Measurements from ENCODE around the gene CBFA2T3. TPM values are rescaled to one million over a fixed set of nuclear protein-coding genes. Genes with fewer than 3 reads are reported as not detected.

CBFA2T3 gene
- total and polyA plus RNA-seq, 10 donors = 8.4 to 59.8 (median 26.3) TPM

DNA sequence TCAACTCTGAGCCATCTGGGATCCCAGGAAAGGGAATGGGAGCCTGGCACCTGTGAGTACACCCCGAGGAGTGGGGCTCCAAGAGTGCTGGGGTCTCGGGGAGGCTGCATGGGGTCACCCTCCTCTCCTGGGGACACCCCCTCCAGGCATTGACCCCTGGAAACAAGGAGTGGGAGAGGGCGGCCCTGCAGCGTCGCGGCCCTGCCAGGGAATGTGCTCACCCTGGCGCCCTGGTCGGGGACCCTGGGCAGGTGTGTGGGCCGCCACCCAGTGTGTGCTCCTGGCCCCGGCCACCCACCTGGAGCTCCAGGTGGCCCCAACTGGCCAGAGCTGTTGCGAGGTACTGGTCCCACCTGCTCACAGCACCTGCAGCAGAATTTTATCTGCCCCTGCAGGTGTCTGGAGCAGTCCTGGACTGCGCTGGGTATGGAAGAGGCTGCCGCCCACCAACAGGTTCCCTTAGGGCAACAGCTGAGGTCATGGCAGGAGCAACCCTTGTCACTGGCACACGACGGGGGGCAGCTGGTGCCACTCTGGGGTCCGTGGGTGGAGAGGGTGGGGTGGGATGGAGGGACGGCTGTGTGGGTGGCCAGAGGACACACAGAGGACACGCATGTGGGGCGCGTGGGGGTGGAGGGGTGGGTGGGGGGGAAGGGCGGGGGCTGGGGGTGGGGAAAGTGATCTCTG lies 105.1 kb downstream of the CBFA2T3 start:
- Histone ChIP-seq H3K27ac (no peak overlapping the region), H3K9me3 (no peaks in the 10 kb centered on the region), H3K4me3 (no peak overlapping the region), H3K36me3 (peaks cover 0 to 31% (median 6%) of the 10 kb centered on the region in 6 donors), H3K4me1 (peaks cover 0 to 37% (median 25%) of the 10 kb centered on the region in 6 donors), H3K27me3 (replicated peaks in 1 of 7) (peaks cover 0 to 41% (median 12%) of the 10 kb centered on the region in 7 donors)
- intact Hi-C loops (cut with DNase I; ENCODE audit: low total_unique reads) = no loop called here
- 64 to 75% (median 69%) methylated on average over 12 to 21 of the region's 21 CpGs for WGBS, 5 donors
- TF ChIP-seq, protein P1, sequence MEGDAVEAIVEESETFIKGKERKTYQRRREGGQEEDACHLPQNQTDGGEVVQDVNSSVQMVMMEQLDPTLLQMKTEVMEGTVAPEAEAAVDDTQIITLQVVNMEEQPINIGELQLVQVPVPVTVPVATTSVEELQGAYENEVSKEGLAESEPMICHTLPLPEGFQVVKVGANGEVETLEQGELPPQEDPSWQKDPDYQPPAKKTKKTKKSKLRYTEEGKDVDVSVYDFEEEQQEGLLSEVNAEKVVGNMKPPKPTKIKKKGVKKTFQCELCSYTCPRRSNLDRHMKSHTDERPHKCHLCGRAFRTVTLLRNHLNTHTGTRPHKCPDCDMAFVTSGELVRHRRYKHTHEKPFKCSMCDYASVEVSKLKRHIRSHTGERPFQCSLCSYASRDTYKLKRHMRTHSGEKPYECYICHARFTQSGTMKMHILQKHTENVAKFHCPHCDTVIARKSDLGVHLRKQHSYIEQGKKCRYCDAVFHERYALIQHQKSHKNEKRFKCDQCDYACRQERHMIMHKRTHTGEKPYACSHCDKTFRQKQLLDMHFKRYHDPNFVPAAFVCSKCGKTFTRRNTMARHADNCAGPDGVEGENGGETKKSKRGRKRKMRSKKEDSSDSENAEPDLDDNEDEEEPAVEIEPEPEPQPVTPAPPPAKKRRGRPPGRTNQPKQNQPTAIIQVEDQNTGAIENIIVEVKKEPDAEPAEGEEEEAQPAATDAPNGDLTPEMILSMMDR (IDR thresholded peaks at IDR 0.05 in 8 of 11, conservative IDR thresholded peaks at IDR 0.05 in 3 of 11) = no peak
- no peak for TF ChIP-seq POLR2A (IDR thresholded peaks at IDR 0.05)
- TF ChIP-seq POLR2AphosphoS5 (IDR thresholded peaks at IDR 0.05) = peak in 1 of 3 donors; percentile 13
- no peak for DNase-seq

DNA sequence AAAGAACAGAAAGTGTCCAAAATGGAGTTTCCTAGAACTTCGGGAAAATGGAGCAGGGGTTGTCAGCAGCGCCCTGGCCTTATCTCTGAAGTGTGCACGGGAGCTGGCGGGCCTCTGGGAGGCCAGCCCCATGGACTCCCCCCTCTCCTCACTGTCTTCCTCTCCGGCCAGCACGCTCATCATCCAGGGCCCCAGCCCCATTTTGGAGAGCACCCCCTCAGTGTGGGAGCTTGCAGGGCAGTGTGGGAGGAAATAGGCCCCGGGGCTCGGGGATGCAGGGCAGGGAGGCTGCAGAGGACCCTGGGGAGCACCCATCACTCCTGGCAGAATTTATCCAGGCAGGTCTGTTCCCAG lies 105.7 kb downstream of the CBFA2T3 start:
- Histone ChIP-seq H3K9me3 (no peaks in the 10 kb centered on the region), H3K4me3 (peak overlapping the region in 1 of 8 donors; percentile 40), H3K36me3 (peaks cover 0 to 26% (median 1%) of the 10 kb centered on the region in 6 donors), H3K27ac (no peak overlapping the region), H3K27me3 (replicated peaks in 1 of 7) (peaks cover 0 to 41% (median 12%) of the 10 kb centered on the region in 7 donors), H3K4me1 (peaks cover 0 to 31% (median 19%) of the 10 kb centered on the region in 6 donors)
- DNase-seq = no peak
- intact Hi-C loops (cut with DNase I; ENCODE audit: low total_unique reads) = no loop called here
- WGBS, 5 donors = 12 to 35% (median 16%) methylated on average over 6 to 8 of the region's 8 CpGs
- TF ChIP-seq POLR2AphosphoS5 (IDR thresholded peaks at IDR 0.05) (no peak), POLR2A (IDR thresholded peaks at IDR 0.05) (no peak)
- TF ChIP-seq, protein P1 (IDR thresholded peaks at IDR 0.05 in 8 of 11, conservative IDR thresholded peaks at IDR 0.05 in 3 of 11) = no peak

DNA sequence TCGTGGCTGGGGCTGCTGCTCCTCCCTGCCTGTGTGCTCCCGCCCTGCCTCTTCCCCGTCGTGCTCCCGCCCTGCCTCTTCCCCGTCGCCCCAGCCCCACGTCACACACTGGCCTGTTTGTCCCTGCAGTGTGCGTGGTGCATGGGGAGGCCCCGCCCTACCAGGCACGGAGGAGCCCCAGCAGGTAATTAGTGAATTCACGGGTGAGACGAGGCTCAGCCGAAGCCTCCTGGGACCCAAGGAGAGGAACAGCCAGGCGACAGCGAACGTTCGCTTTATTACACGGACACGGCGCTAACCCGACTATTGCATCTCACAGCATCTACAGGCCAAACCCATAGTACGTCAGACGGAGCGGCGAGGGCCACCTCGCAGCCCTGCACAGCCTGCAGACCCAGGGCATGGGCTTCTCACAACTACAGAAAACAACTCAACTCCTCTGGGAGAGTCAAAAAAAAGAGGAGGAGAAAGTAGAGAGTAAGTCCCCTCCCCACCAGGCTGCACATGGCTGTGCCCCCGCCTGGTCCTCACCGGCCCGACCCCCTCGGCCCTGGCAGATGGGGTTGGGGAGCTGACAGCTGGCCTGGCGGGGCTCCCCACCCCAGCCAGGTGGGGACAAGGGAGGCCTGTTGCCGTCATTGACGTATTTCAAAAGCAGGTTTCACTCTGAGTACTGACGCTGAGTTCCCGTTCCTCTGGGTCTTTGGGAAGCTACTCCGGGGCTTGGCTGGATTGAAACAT lies 106.2 kb downstream of the CBFA2T3 start:
- H3K9me3 ChIP-seq = no peaks in the 10 kb centered on the region
- no peak for DNase-seq
- whole genome bisulfite sequencing, 5 donors = 33 to 48% (median 40%) methylated on average over 34 to 37 of the region's 37 CpGs
- H3K4me1 ChIP-seq = peaks cover 0 to 26% (median 15%) of the 10 kb centered on the region in 6 donors
- TF ChIP-seq POLR2AphosphoS5 (IDR thresholded peaks at IDR 0.05) = peak in 2 of 3 donors; percentile 24 to 59
- TF ChIP-seq, protein P1 (IDR thresholded peaks at IDR 0.05 in 8 of 11, conservative IDR thresholded peaks at IDR 0.05 in 3 of 11) = no peak
- TF ChIP-seq POLR2A (IDR thresholded peaks at IDR 0.05) = no peak
- peaks cover 0 to 41% (median 12%) of the 10 kb centered on the region in 7 donors for H3K27me3 ChIP-seq (replicated peaks in 1 of 7)
- H3K4me3 ChIP-seq = peak overlapping the region in 1 of 8 donors; percentile 40
- no peak overlapping the region for H3K27ac ChIP-seq
- intact Hi-C loops (cut with DNase I; ENCODE audit: low total_unique reads) = no loop called here
- peaks cover 0 to 20% (median 0%) of the 10 kb centered on the region in 6 donors for H3K36me3 ChIP-seq

DNA sequence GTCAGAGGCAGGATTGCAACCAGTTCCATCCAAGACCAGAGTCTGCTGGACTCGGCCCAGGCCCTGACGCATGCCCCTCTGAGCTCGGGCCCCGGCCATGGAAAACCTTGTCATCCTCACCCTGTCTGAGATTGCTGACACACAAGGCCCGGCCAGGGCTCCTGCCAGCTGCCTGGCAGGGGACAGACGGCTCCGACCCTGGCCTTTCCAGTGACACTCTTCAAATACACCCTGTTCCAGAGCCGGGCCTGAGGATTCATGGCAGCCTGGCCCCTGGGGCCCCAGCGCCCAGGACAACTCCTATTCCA lies 107.4 kb downstream of the CBFA2T3 start:
- TF ChIP-seq, protein P1 (IDR thresholded peaks at IDR 0.05 in 8 of 11, conservative IDR thresholded peaks at IDR 0.05 in 3 of 11) = no peak
- peak in 2 of 3 donors; percentile 35 to 40 for TF ChIP-seq POLR2AphosphoS5 (IDR thresholded peaks at IDR 0.05)
- intact Hi-C loops (cut with DNase I; ENCODE audit: low total_unique reads) = no loop called here
- Histone ChIP-seq H3K4me3 (no peak overlapping the region), H3K4me1 (peaks cover 0 to 23% (median 15%) of the 10 kb centered on the region in 6 donors), H3K9me3 (no peaks in the 10 kb centered on the region), H3K27ac (no peak overlapping the region), H3K36me3 (peaks cover 0 to 9% (median 0%) of the 10 kb centered on the region in 6 donors), H3K27me3 (replicated peaks in 1 of 7) (peaks cover 0 to 41% (median 12%) of the 10 kb centered on the region in 7 donors)
- no peak for DNase-seq
- 58 to 79% (median 79%) methylated on average over 7 to 9 of the region's 9 CpGs for WGBS, 5 donors

All from spleen (tissue), 11 donors.